Measurements from ENCODE around the gene MAD1L1.
"Not testable (repeated sequence)": the region's sequence is repeated elsewhere in the genome, so short reads cannot be mapped to it uniquely, and the experiment has no call there.

Gene MAD1L1

GRCh38 chr7:2040893-2041270, 191.9 kb downstream of the MAD1L1 start:
- Mint-ChIP-seq H3K9me3 (no peaks in the 10 kb centered on the region), H3K27ac (no peak overlapping the region), H3K27me3 (no peaks in the 10 kb centered on the region), H3K36me3 (peaks cover 6% of the 10 kb centered on the region), H3K4me1 (peaks cover 59% of the 10 kb centered on the region), H3K4me3 (no peak overlapping the region)
- CTCF ChIA-PET = no interaction called here
- DNase-seq = peak; percentile 27

GRCh38 chr7:2040201-2040892, 192.4 kb downstream of the MAD1L1 start:
- Mint-ChIP-seq H3K36me3 (peaks cover 6% of the 10 kb centered on the region), H3K27ac (no peak overlapping the region), H3K27me3 (no peaks in the 10 kb centered on the region), H3K9me3 (no peaks in the 10 kb centered on the region), H3K4me3 (no peak overlapping the region), H3K4me1 (peaks cover 59% of the 10 kb centered on the region)
- CTCF ChIA-PET = interaction anchor here (0.7 kb wide), 1 partner anchor 157 kb away, joined by 3 read pairs; no protein-coding TSS in a partner anchor
- DNase-seq = peak; percentile 4

GRCh38 chr7:2038931-2039728, 193.6 kb downstream of the MAD1L1 start:
- Mint-ChIP-seq H3K36me3 (peaks cover 6% of the 10 kb centered on the region), H3K27ac (peak overlapping the region; percentile 86), H3K9me3 (no peaks in the 10 kb centered on the region), H3K27me3 (no peaks in the 10 kb centered on the region), H3K4me3 (peak overlapping the region; percentile 80), H3K4me1 (peaks cover 59% of the 10 kb centered on the region)
- DNase-seq = peak; percentile 18
- CTCF ChIA-PET = interaction anchor here (0.7 kb wide), 1 partner anchor 10 kb away, joined by 3 read pairs; no protein-coding TSS in a partner anchor

- Mint-ChIP-seq H3K27me3 (no peaks in the 10 kb centered on the region), H3K36me3 (peaks cover 6% of the 10 kb centered on the region), H3K4me3 (peak overlapping the region; percentile 80), H3K9me3 (no peaks in the 10 kb centered on the region), H3K27ac (peak overlapping the region; percentile 86), H3K4me1 (peaks cover 59% of the 10 kb centered on the region)
- CTCF ChIA-PET = interaction anchor here (0.7 to 0.9 kb wide), 2 partner anchors 9 to 10 kb away, joined by 3 read pairs; no protein-coding TSS in a partner anchor
- peak; percentile 54 for DNase-seq
These were observed 194.8 kb downstream of the MAD1L1 start for GRCh38 chr7:2037808-2038522.

- peaks cover 3% of the 10 kb centered on the region for H3K27me3 Mint-ChIP-seq
- peak overlapping the region; percentile 86 for H3K27ac Mint-ChIP-seq
- peaks cover 59% of the 10 kb centered on the region for H3K4me1 Mint-ChIP-seq
- H3K4me3 Mint-ChIP-seq = peak overlapping the region; percentile 80
- peaks cover 6% of the 10 kb centered on the region for H3K36me3 Mint-ChIP-seq
- no peaks in the 10 kb centered on the region for H3K9me3 Mint-ChIP-seq
- CTCF ChIA-PET = interaction anchor here (0.6 to 0.9 kb wide), 2 partner anchors 11 to 297 kb away, joined by 3 read pairs; no protein-coding TSS in a partner anchor
- DNase-seq = peak; percentile 43
These were observed 195.4 kb downstream of the MAD1L1 start for GRCh38 chr7:2037301-2037807.

- DNase-seq = peak; percentile 18
- peaks cover 3% of the 10 kb centered on the region for H3K27me3 Mint-ChIP-seq
- peak overlapping the region; percentile 54 for H3K27ac Mint-ChIP-seq
- H3K36me3 Mint-ChIP-seq = no peaks in the 10 kb centered on the region
- H3K4me3 Mint-ChIP-seq = no peak overlapping the region
- peaks cover 56% of the 10 kb centered on the region for H3K4me1 Mint-ChIP-seq
- CTCF ChIA-PET = interaction anchor here (0.6 to 0.9 kb wide), 2 partner anchors 298 to 481 kb away, joined by 3 read pairs; partner anchors contain the start of gene TMEM184A
- H3K9me3 Mint-ChIP-seq = no peaks in the 10 kb centered on the region
These were observed 196.0 kb downstream of the MAD1L1 start for GRCh38 chr7:2036786-2037185.

- not testable (repeated sequence) for H3K27ac Mint-ChIP-seq, H3K9me3 Mint-ChIP-seq, H3K27me3 Mint-ChIP-seq, H3K4me3 Mint-ChIP-seq, H3K36me3 Mint-ChIP-seq
- DNase-seq = peak; percentile 10
- peaks cover 57% of the 10 kb centered on the region for H3K4me1 Mint-ChIP-seq
- CTCF ChIA-PET = interaction anchor here (0.9 kb wide), 1 partner anchor 480 kb away, joined by 3 read pairs; the partner anchor contains the start of gene TMEM184A
These were observed 196.5 kb downstream of the MAD1L1 start for GRCh38 chr7:2036201-2036600.

GRCh38 chr7:2034291-2035201, 198.2 kb downstream of the MAD1L1 start:
- H3K27me3 Mint-ChIP-seq = peaks cover 3% of the 10 kb centered on the region
- DNase-seq = peak; percentile 14
- no peak overlapping the region for H3K4me3 Mint-ChIP-seq
- CTCF ChIA-PET = interaction anchor here (0.6 kb wide), 1 partner anchor 351 kb away, joined by 3 read pairs; no protein-coding TSS in a partner anchor
- H3K9me3 Mint-ChIP-seq = peaks cover 4% of the 10 kb centered on the region
- H3K4me1 Mint-ChIP-seq = peaks cover 51% of the 10 kb centered on the region
- peaks cover 9% of the 10 kb centered on the region for H3K36me3 Mint-ChIP-seq
- H3K27ac Mint-ChIP-seq = no peak overlapping the region

GRCh38 chr7:2033586-2034135, 199.1 kb downstream of the MAD1L1 start:
- Mint-ChIP-seq H3K27ac (no peak overlapping the region), H3K4me3 (no peak overlapping the region)

GRCh38 chr7:2032876-2033407, 199.8 kb downstream of the MAD1L1 start:
- no peak overlapping the region for H3K27ac Mint-ChIP-seq
- peaks cover 37% of the 10 kb centered on the region for H3K4me1 Mint-ChIP-seq
- peaks cover 22% of the 10 kb centered on the region for H3K36me3 Mint-ChIP-seq
- CTCF ChIA-PET = no interaction called here
- no peak for DNase-seq
- H3K4me3 Mint-ChIP-seq = no peak overlapping the region
- peaks cover 3% of the 10 kb centered on the region for H3K27me3 Mint-ChIP-seq
- peaks cover 15% of the 10 kb centered on the region for H3K9me3 Mint-ChIP-seq

More at GRCh38 chr7:2033586-2034135, 199.1 kb downstream of the MAD1L1 start:
- peaks cover 3% of the 10 kb centered on the region for H3K27me3 Mint-ChIP-seq
- CTCF ChIA-PET = interaction anchor here (0.6 kb wide), 1 partner anchor 350 kb away, joined by 3 read pairs; no protein-coding TSS in a partner anchor
- H3K4me1 Mint-ChIP-seq = peaks cover 44% of the 10 kb centered on the region
- peaks cover 17% of the 10 kb centered on the region for H3K36me3 Mint-ChIP-seq
- H3K9me3 Mint-ChIP-seq = peaks cover 11% of the 10 kb centered on the region
- DNase-seq = peak; percentile 3

GRCh38 chr7:2032030-2032875, 200.5 kb downstream of the MAD1L1 start:
- Mint-ChIP-seq H3K9me3 (peaks cover 20% of the 10 kb centered on the region), H3K27ac (no peak overlapping the region)
- CTCF ChIA-PET = no interaction called here

GRCh38 chr7:2031451-2031845, 201.3 kb downstream of the MAD1L1 start:
- Mint-ChIP-seq H3K4me3 (no peak overlapping the region), H3K36me3 (peaks cover 23% of the 10 kb centered on the region), H3K27me3 (peaks cover 3% of the 10 kb centered on the region), H3K9me3 (peaks cover 24% of the 10 kb centered on the region), H3K27ac (peak overlapping the region; percentile 53), H3K4me1 (peaks cover 22% of the 10 kb centered on the region)
- CTCF ChIA-PET = no interaction called here
- DNase-seq = no peak

More at GRCh38 chr7:2032030-2032875, 200.5 kb downstream of the MAD1L1 start:
- Mint-ChIP-seq H3K36me3 (peaks cover 22% of the 10 kb centered on the region), H3K4me3 (no peak overlapping the region), H3K27me3 (peaks cover 3% of the 10 kb centered on the region), H3K4me1 (peaks cover 30% of the 10 kb centered on the region)
- DNase-seq = no peak
